ENCODE data around the gene AFG1L.
"Not testable (repeated sequence)": the region's sequence is repeated elsewhere in the genome, so short reads cannot be mapped to it uniquely, and the experiment has no call there.

Gene AFG1L

DNA sequence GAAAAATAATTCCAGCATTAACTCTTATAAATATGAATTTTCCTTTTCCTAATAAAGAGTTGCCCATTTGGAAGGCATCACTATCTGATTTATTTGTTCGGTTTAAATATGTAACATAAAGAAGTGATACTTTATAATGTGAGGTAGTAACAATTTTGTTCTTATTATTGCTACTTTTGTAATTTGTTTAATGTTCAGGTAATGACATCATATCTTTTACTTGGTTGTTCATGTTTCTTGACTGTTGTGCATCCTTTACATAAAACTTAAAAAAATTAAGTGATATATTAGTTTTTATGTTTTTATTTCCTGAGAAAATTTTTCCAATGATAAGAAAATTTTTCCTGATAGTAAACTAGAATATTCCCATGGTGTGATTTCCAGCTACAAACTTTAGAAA is 124.6 kb downstream of the AFG1L start:
- DNase-seq: no peak

GRCh38 chr6:108419934-108420609 is 125.2 kb downstream of the AFG1L start:
- no peak for DNase-seq

- DNase-seq: no peak
These were observed 126.5 kb downstream of the AFG1L start for GRCh38 chr6:108421366-108421765.

DNA sequence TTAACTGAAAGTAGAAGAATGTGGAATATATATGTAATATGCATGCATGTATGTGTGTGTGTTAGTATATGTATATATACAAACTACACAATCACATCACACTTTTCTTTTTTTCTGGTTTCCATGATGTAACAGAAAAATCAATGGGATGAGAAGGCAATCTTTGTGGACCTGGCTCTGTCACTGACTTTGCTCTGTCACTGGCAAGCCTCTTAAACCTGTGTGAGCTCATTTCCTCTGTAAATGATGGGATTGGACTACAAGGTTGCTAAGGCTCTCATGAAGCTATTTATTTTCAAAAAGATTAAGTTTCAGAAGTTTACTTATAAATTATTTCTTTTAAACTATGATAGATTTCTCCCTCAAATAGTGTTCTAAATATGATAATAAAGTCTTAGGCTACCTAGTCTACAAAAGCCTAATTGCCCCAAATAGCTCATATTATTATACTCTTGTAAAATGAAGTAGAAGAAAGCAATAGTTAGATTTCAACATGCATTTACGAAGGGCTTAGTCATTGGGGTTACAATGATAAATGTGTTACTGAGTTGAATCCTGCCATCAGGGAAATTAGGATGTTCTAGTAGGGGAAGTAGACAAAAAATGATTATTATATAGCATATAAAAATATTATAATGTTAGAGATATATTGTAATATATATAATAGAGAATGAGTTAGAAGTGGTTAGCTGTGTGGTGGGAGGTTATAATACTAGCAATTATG is 129.3 kb downstream of the AFG1L start:
- DNase-seq: no peak

- DNase-seq: no peak
These were observed 130.6 kb downstream of the AFG1L start for GRCh38 chr6:108425428-108425827.

- no peak for DNase-seq
These were observed 137.3 kb downstream of the AFG1L start for GRCh38 chr6:108432143-108432542.

DNA sequence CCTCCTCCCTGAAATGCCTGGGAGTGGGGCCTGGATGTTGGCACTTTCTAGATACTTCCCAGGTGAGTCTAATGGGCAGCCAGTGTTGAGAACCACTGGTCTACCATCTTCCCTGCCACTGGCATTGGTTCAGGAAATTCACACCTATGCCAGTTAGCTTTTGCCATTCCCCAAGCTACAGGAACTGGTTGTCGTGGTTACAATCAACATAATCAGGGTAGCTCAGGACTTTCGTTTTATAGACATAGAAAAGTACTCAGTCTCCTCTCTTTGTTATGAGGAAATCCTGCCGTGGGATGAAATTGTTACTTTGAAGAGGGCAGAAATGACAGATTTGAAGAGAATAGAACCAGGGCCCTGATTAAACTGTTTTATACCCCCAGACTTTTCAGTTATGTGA is 137.9 kb downstream of the AFG1L start:
- DNase-seq: no peak

GRCh38 chr6:108434222-108434621 is 139.4 kb downstream of the AFG1L start:
- DNase-seq: no peak

- DNase-seq: no peak
These were observed 140.5 kb downstream of the AFG1L start for GRCh38 chr6:108435391-108435790.

GRCh38 chr6:108436771-108437170 is 141.9 kb downstream of the AFG1L start:
- DNase-seq: no peak

DNA sequence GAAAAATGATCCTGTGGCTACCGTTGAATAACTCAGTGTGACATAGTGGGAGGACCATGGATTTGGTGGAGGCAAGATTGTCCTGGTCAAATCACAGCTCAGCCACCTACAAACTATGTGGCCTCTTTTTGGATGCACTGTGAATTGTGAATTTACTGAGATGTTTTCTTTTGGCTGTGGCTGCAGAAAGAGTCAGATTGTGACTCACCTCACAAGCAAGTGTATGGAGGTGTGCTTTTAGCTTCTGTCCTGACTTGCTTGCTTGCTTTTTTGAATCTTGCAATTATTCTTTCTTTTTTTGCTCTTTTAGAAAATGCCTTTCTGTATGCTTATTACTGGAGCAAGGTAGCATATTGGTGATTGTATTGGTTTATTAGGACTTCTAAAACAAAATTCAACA is 143.0 kb downstream of the AFG1L start:
- DNase-seq: no peak

GRCh38 chr6:108438918-108439317 is 144.1 kb downstream of the AFG1L start:
- no peak for DNase-seq

- no peak for DNase-seq
These were observed 146.3 kb downstream of the AFG1L start for GRCh38 chr6:108441141-108441540.

DNA sequence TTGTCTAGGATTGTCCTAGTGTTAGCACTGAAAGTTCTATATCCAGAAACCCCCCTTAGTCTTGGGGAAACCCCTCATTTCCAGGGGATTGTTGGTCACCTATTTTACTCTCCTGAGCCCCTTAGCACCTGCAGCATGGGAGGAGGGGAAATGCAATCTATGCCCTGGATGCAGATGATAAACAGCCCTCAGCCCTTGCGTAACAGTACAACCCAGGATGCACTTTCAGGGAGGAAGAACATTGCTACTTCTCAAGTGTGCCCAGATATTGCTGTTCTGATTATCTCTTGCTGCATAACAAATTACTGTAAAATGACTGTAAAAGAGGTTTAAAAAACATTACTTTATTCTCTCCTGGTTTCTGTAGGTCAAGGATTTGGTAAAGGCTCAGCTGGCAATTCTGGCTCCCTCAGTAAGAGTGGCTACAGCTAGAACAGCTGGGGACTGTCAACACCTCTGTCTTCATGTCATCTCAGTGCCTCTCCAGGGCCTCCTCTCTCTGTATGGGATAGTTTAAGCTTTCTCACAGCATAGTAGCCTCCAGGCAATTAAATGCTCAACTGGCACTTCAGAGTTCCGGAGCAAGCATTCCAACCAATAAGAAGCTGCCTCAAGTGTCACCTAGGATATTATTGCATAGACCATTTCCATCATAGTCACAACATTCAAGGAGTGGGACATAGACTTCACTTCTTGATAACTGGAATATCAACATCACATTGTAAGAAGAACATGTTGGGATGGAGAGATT is 148.1 kb downstream of the AFG1L start:
- DNase-seq: no peak

DNA sequence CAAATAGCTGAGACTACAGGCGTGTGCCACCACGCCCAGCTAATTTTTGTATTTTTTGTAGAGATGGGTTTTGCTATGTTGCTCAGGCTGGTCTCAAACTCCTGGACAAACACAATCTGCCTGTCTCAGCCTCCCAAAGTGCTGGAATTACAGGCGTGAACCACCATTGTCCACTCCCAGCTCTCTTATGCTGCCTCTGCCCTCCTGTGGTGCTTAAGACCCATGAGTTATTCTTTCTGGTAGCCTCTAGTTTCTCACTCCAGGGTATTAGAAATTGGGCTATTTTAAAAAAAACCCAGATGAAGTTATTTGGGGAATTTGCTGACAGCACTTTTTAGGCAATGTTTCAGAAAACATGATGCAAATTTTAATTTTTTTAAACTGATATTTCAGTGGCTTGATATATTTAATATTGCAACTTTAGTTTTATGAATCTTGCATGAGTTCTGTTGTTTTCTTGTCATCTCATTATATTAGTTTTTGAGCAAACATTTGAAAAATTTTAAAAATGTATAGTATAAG is 151.8 kb downstream of the AFG1L start:
- no peak for DNase-seq

GRCh38 chr6:108448481-108448880 is 153.6 kb downstream of the AFG1L start:
- no peak for DNase-seq

GRCh38 chr6:108449717-108450116 is 154.9 kb downstream of the AFG1L start:
- DNase-seq: not testable (repeated sequence)

DNA sequence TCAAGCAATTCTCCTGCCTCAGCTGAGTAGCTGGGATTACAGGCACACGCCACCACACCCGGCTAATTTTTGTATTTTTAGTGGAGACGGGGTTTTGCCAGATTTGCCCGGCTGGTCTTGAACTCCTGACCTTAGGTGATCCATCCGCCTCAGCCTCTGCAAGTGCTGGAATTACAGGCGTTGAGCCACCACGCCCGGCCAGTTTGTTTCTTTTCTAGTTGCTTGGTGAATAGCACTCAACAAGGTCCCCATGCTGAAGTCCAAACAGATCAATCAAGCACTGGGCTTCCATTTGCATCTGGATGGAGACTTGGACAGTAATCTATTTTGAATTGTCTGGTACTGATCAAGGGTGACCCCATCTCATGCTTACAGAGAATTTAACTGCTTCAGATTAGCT is 157.0 kb downstream of the AFG1L start:
- no peak for DNase-seq

DNA sequence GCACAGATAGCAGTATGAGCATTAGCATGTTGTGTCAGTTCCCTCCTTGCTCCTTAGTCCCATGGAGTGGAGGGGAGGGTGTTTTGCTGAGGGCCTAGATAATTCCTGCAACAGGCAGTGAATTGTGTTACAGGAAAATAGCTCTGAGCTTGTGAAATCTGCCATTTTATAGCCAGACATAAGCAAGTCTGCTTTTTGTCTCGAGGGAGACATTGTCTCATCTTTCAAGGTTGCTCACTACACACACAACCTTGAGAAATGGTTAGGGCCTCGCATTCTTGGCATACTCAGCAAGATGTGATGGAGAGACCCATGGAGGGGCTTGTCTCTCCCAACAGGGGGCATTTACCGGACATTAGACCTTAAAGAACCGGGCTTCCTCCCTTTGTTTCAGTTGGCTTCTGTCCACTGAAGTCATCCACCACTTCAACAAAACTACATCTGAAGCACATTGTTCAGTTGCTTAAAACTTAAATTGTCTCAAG is 157.9 kb downstream of the AFG1L start:
- DNase-seq: no peak

DNA sequence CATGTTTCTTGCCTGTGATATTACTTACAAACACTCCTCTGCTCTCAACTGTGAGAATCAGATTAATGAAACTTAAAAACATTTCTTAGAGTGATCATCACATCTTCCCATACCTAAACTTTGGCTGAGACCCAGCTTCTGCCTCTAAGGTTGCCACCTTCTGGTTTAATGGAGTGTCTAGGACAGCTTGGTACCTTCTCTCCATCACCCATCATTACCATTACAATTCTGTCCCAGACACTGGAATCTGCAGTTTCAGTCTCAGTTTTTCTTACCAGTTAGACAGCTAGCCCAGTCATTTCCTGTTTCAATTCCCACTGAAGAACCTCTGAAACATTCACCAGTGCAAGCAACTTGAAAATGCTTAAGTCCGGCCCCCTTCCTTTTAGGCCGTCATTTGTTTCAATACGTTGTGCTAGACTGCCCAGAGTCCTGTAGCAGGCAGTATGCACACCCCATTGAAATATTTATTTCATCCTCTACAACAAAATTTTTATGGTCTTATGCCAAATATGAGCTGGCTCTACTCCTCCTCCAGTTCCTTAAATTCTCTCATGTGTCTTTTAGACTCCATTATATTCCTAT is 158.8 kb downstream of the AFG1L start:
- DNase-seq: no peak

- DNase-seq: no peak
These were observed 159.5 kb downstream of the AFG1L start for GRCh38 chr6:108454356-108454755.

- no peak for DNase-seq
These were observed 160.8 kb downstream of the AFG1L start for GRCh38 chr6:108455688-108456087.

GRCh38 chr6:108463784-108464183 is 168.9 kb downstream of the AFG1L start:
- DNase-seq: no peak
